ENCODE measurements around the gene SERAC1. TPM values are rescaled to one million over a fixed set of nuclear protein-coding genes. Genes with fewer than 3 reads are reported as not detected.
A peak's percentile ranks its signal among the peaks of the same experiment; 100 is the strongest.
"Not testable (repeated sequence)": the region's sequence is repeated elsewhere in the genome, so short reads cannot be mapped to it uniquely, and the experiment has no call there.

Gene SERAC1
- total and polyA plus RNA-seq, 10 of the 15 experiments (the other 5 are each of a cell fraction or from before 2014, with no cell fraction given): 0.76 to 2.9 (median 2.2) TPM

DNA sequence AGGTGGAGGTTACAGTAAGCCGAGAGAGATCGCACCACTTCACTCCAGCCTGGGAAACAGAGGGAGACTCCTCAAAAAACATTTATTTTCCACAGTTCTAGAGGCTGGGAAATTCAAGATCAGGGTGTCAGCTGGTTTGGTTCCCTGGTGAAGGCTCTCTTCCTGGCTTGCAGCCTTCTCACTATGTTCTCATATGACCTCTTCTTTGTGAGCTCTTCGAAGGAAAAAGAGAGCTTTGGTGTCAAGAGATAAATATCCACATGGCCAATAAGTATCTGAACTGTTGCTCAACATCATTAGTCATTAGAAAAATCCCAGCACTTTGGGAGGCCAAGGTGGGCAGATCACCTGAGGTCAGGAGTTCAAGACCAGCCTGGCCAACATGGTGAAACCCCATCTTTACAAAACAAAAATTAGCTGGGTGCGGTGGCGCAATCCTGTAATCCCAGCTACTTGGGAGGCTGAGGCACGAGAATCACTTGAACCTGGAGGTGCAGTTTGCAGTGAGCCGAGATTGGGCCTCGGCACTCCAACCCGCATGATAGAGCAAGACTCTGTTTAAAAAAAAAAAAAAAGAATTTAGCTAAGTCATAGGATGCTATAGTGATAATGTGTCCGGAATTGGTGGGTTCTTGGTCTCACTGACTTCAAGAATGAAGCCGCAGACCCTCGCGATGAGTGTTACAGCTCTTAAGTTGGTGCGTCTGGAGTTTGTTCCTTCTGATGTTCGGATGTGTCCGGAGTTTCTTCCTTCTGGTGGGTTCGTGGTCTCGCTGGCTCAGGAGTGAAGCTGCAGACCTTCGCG lies 40.4 kb upstream of the SERAC1 start:
- H3K36me3 ChIP-seq (ENCODE audit: control insufficient read depth in 2 of 2, insufficient read depth in 2 of 2, low read length in 1 of 2); H3K27me3 ChIP-seq (replicated peaks in 1 of 2; ENCODE audit: control insufficient read depth in 2 of 2, insufficient read depth in 2 of 2, low read length in 1 of 2); H3K4me2 ChIP-seq (ENCODE audit: control insufficient read depth, insufficient read depth); ATAC-seq; H3K27ac ChIP-seq (ENCODE audit: control insufficient read depth, insufficient read depth); H2AFZ ChIP-seq (ENCODE audit: control insufficient read depth, low read depth, low read length); FAIRE-seq; DNase-seq (ENCODE audit: low read depth, low spot score); intact Hi-C loops (cut with micrococcal nuclease; ENCODE audit: unreplicated experiment); H3K79me2 ChIP-seq (ENCODE audit: control insufficient read depth, insufficient read depth, low read length); in situ Hi-C loops (cut with MboI); H4K20me1 ChIP-seq (ENCODE audit: control insufficient read depth, insufficient read depth); H3K9me3 ChIP-seq (replicated peaks; ENCODE audit: control insufficient read depth, insufficient read depth, low read length); H3K4me1 ChIP-seq (ENCODE audit: control insufficient read depth, insufficient read depth, low read length); H3K4me3 ChIP-seq; BruUV-seq (replicated peaks); H3K9ac ChIP-seq (ENCODE audit: control insufficient read depth, insufficient read depth, low read length): not testable (repeated sequence)
- POLR2A ChIA-PET: interaction anchor here (0.5 kb wide), 1 partner anchor 282 kb away, joined by 4 read pairs; no protein-coding TSS in a partner anchor
- SMC1A ChIA-PET (ENCODE audit: uncharacterized antibody, unreplicated experiment): interaction anchor here (0.7 to 2.1 kb wide), 3 partner anchors 26 to 482 kb away, joined by 3 to 9 read pairs (median 3); no protein-coding TSS in a partner anchor
- 92% methylated on average over 14 of the region's 20 CpGs for WGBS (ENCODE audit: insufficient coverage, insufficient replicate concordance, low lambda C conversion rate, missing lambda C conversion rate)
- CTCF ChIA-PET: interaction anchor here (0.6 to 1.2 kb wide), 6 partner anchors 13 to 483 kb away, joined by 3 to 6 read pairs (median 3); no protein-coding TSS in a partner anchor
- RAD21 ChIA-PET (ENCODE audit: unreplicated experiment): interaction anchor here (1.0 to 1.6 kb wide), 2 partner anchors 15 to 483 kb away, joined by 3 to 4 read pairs; no protein-coding TSS in a partner anchor

DNA sequence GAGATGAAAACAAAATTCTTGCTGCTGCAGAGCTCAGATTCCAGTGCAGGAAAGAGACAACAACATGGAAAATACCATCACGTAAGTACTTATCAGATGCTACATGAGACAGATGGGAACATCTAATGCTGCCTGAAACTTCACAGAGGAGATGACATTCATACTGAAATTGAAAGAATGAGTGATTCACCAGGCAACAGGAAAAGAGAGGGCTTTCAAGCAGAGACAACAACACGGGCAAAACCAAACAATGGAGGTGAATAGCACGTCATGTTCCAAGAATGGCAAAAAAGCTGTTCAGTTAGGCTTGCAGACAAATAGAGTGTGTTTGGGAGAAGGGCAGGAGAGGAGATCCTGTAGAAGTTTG lies 39.3 kb upstream of the SERAC1 start:
- RAD21 ChIA-PET (ENCODE audit: unreplicated experiment): interaction anchor here (1.6 kb wide), 1 partner anchor 484 kb away, joined by 4 read pairs; no protein-coding TSS in a partner anchor
- POLR2A ChIA-PET: interaction anchor here (0.5 kb wide), 1 partner anchor 612 kb away, joined by 4 read pairs; the partner anchor contains the start of gene EZR
- intact Hi-C loops (cut with micrococcal nuclease; ENCODE audit: unreplicated experiment) (loop anchor here (1.0 kb wide), 1 partner anchor 39 kb away; the partner anchor contains the start of genes GTF2H5 and SERAC1), in situ Hi-C loops (cut with MboI) (no loop called here)
- Histone ChIP-seq H3K27me3 (replicated peaks in 1 of 2; ENCODE audit: control insufficient read depth in 2 of 2, insufficient read depth in 2 of 2, low read length in 1 of 2) (peaks cover 0 to 3% of the 10 kb centered on the region in 2 experiments; a peak in 1 of 4 replicates), H3K79me2 (ENCODE audit: control insufficient read depth, insufficient read depth, low read length) (no peaks in the 10 kb centered on the region), H2AFZ (ENCODE audit: control insufficient read depth, low read depth, low read length) (peak overlapping the region; percentile 13; the same call in 1 of the 2 replicates), H3K9ac (ENCODE audit: control insufficient read depth, insufficient read depth, low read length) (no peak overlapping the region), H3K4me3 (no peak overlapping the region), H3K4me1 (ENCODE audit: control insufficient read depth, insufficient read depth, low read length) (peaks cover 9% of the 10 kb centered on the region), H4K20me1 (ENCODE audit: control insufficient read depth, insufficient read depth) (no peaks in the 10 kb centered on the region), H3K27ac (ENCODE audit: control insufficient read depth, insufficient read depth) (no peak overlapping the region), H3K36me3 (ENCODE audit: control insufficient read depth in 2 of 2, insufficient read depth in 2 of 2, low read length in 1 of 2) (no peaks in the 10 kb centered on the region), H3K9me3 (replicated peaks; ENCODE audit: control insufficient read depth, insufficient read depth, low read length) (no peaks in the 10 kb centered on the region), H3K4me2 (ENCODE audit: control insufficient read depth, insufficient read depth) (peak overlapping the region; percentile 67; the same call in 1 of the 2 replicates)
- SMC1A ChIA-PET (ENCODE audit: uncharacterized antibody, unreplicated experiment): interaction anchor here (0.7 to 1.7 kb wide), 3 partner anchors 25 to 312 kb away, joined by 3 read pairs; no protein-coding TSS in a partner anchor
- peak; percentile 93 for FAIRE-seq
- BruUV-seq (replicated peaks): no TSS peak
- DNase-seq (ENCODE audit: low read depth, low spot score): peak; percentile 82
- CTCF ChIA-PET: interaction anchor here (1.0 to 1.4 kb wide), 3 partner anchors 394 to 484 kb away, joined by 3 to 4 read pairs (median 3); no protein-coding TSS in a partner anchor
- peak; percentile 98 for ATAC-seq
- WGBS (ENCODE audit: insufficient coverage, insufficient replicate concordance, low lambda C conversion rate, missing lambda C conversion rate): 0% methylated on average over 3 of the region's 3 CpGs
- TF ChIP-seq RBBP5 (conservative IDR thresholded peaks at IDR 0.05) (no peak), JUNB (IDR thresholded peaks at IDR 0.05) (peak; percentile 95), CREB1 (IDR thresholded peaks at IDR 0.05; ENCODE audit: low read depth) (peak; percentile 73), IKZF2 (IDR thresholded peaks at IDR 0.05) (peak; percentile 79 to 89), ZNF384 (IDR thresholded peaks at IDR 0.05; ENCODE audit: borderline replicate concordance, low read depth, low read length) (no peak), EP300 (IDR thresholded peaks at IDR 0.05; ENCODE audit: borderline replicate concordance in 1 of 2, control insufficient read depth in 1 of 2, low read depth in 2 of 2, low read length in 2 of 2) (peak; percentile 53 to 71; a peak in 2 of 4 replicates), EZH2 (IDR thresholded peaks at IDR 0.05; ENCODE audit: borderline replicate concordance, control insufficient read depth, low read depth, low read length) (no peak), CHD2 (IDR thresholded peaks at IDR 0.05; ENCODE audit: borderline replicate concordance, low read depth, low read length) (no peak)
- TF ChIP-seq, protein P1, sequence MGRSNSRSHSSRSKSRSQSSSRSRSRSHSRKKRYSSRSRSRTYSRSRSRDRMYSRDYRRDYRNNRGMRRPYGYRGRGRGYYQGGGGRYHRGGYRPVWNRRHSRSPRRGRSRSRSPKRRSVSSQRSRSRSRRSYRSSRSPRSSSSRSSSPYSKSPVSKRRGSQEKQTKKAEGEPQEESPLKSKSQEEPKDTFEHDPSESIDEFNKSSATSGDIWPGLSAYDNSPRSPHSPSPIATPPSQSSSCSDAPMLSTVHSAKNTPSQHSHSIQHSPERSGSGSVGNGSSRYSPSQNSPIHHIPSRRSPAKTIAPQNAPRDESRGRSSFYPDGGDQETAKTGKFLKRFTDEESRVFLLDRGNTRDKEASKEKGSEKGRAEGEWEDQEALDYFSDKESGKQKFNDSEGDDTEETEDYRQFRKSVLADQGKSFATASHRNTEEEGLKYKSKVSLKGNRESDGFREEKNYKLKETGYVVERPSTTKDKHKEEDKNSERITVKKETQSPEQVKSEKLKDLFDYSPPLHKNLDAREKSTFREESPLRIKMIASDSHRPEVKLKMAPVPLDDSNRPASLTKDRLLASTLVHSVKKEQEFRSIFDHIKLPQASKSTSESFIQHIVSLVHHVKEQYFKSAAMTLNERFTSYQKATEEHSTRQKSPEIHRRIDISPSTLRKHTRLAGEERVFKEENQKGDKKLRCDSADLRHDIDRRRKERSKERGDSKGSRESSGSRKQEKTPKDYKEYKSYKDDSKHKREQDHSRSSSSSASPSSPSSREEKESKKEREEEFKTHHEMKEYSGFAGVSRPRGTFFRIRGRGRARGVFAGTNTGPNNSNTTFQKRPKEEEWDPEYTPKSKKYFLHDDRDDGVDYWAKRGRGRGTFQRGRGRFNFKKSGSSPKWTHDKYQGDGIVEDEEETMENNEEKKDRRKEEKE (IDR thresholded peaks at IDR 0.05): no peak
- TF ChIP-seq, protein P2, sequence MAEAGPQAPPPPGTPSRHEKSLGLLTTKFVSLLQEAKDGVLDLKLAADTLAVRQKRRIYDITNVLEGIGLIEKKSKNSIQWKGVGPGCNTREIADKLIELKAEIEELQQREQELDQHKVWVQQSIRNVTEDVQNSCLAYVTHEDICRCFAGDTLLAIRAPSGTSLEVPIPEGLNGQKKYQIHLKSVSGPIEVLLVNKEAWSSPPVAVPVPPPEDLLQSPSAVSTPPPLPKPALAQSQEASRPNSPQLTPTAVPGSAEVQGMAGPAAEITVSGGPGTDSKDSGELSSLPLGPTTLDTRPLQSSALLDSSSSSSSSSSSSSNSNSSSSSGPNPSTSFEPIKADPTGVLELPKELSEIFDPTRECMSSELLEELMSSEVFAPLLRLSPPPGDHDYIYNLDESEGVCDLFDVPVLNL (IDR thresholded peaks at IDR 0.05; ENCODE audit: low read depth, low read length): no peak

Measured in GM12878 (cell line).